NCI-H146 treated with DMSO at 0.1 percent for 48 hours (cell line): ENCODE data around the gene THAP11.

Source experiments
- DNase-seq: peaks from one replicate; lab custom pipeline; 2025; ENCODE audit not compliant: unreplicated experiment; lab: John Stamatoyannopoulos, UW

Gene THAP11

DNA sequence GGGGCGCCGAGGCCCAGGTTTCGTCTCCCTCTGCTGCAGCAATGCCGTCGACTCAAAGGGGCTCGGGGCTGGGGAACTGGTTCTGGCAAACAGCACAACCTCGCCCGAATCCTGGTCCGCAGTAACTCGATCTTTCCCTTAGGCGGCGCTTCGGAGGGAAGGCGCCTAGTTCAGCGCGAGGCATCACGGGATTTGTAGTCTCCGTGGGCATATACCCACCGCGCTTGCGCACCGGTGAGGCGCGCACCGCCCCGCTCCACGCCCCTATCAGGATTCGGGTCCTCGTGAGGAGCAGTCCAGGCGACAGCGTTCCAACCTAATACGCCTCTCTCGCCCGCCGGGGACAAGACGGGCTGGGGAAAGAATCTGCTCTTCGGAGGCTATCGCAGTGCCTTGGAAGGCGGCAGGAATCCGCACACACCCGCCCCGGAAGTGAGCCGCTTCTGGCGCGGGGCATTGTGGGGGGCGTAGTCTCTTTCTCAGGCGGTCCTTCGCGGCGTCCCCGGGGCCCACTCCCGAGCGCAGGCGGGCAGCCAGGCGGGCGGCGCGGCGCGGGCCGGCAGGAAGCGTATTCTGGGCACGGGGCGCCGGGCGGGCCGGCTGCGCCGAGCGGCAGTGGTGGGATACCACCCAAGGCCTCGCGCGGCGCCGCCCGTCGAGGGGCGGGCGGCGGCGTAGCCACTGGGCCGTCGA, at the start of gene THAP11:
Gene THAP11, plus strand, starts transcription at position 505 of the 693 bp plus-strand sequence. CDS start 235 bp downstream, outside the sequence.
- DNase-seq, result peak; percentile 81

DNA sequence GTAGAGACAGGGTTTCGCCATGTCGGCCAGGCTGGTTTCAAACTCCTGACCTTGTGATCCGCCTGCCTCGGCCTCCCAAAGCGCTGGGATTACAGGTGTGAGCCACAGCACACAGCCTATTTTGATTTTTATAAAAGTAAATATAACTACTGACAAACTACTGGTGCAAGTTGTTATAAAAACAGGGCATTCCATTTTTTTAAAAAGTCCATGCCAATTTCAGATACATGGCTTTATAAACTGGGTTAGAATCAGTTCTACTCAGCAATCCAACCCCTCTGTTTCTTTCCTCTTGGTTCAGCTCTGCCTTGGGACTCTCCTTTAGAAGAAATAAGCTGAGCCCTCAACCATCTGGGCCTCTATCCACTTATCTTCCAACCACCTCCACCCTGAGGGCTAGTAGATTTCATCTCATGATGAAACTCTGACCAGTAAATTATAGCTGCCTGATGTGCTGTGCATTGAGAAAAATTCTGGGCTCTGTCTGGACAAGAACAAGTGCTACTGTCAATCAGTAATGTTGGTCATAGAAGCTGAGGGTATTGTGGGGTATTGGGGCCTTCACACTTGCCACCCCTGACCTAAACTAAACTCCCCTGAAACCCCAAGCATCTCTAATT, 45.9 kb upstream of the THAP11 start:
- DNase-seq, result no peak

DNA sequence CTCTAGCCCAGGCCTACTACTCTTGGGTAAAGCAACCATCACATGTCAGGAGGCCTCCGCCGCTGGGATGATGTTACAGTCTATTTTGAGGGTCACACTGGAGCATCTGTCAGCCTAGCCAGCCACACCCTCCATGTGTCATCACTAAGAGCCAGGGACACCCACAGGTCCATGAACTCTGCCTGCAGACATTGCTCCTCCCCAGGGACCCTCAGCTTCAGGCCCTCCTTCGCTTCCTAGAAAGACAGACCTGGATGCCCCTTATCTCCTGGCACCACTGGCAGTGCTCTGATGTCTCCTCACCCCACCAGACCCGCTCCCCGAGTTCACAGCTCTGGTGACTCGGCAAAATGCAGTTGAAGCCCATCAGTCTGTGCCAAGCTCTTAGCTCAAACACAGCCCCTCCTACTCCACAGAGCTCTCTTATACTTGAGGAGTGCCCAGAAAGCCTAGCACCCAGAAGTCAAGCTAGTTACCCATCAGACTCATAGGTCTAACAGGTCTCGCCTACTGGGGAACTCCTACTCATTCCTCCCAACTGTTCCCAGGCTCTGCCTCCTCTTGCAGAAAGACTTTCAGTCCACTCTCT, 41.7 kb upstream of the THAP11 start:
- DNase-seq, result no peak

DNA sequence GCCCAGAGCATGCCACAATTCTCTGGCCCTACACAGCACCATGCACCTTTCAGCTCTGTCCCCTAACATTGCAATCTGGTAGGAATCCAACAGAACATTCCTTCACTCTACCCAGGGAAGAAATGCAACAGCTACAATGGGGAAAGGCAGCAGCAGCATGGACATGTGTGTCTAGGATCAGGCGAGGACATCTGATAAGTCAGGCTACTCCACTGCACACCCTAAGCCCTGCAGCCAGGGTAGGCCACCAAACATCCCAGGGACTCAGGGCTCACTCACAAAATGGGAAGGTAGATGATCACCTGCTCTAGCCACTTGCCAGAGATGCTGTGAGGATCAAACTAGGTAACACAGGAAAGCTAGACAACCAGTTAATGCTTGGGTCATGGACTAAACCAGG, 40.9 kb upstream of the THAP11 start:
- no peak for DNase-seq

DNA sequence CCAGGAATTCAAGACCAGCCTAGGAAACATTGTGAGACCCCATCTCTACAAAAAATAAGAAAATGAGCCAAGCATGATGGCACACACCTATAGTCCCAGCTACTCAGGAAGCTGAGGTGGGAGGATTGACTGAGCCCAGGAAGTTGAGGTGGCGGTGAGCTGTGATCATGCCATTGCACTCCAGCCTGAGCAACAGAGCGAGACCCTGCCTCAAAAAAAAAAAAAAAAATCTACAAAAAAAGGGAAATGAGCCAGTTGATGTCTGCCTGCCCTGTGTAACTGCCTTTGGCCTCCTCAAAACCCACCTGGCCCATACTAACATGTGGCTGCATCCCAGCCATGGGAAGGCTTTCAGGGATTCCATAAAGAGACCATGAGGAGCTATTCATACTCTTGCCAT, 40.2 kb upstream of the THAP11 start:
- DNase-seq, result no peak

GRCh38 chr16:67803894-67804293, 38.2 kb upstream of the THAP11 start:
- no peak for DNase-seq

GRCh38 chr16:67804853-67805542, 37.1 kb upstream of the THAP11 start:
- no peak for DNase-seq

DNA sequence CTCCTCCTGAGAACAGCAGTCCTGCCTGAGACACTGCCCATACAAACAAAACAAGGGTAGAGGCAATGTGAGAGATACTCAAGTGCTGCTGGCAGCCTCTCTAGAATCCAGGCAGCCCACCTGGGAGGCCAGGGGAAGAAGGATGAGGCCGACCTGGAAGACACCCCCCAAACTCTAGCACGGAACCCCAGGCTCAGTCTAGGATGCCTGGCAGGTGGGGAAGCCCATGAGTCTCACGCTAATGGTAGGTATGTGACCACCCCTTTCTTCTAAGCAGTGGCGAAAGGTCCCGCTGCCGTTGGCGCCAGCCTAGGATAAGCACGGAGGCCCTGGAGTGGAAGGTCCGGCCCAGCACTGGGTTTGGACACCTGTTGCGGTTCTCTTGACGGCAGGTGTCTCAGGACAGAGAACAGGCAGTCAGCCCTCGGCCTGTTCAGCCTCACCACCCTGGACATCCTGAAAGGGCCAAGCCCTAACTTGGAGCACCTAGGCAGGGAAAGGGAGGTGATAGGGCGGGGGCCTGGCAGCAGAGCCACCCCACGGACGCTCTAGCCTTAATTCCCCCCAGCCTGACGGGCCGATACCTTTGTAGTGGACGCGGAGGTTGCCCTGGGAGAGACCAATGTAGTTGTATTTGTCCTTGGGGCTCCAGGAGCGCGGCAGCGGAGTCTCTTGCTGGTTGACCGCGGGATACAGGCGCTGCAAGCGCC, 36.2 kb upstream of the THAP11 start:
- DNase-seq, result no peak

DNA sequence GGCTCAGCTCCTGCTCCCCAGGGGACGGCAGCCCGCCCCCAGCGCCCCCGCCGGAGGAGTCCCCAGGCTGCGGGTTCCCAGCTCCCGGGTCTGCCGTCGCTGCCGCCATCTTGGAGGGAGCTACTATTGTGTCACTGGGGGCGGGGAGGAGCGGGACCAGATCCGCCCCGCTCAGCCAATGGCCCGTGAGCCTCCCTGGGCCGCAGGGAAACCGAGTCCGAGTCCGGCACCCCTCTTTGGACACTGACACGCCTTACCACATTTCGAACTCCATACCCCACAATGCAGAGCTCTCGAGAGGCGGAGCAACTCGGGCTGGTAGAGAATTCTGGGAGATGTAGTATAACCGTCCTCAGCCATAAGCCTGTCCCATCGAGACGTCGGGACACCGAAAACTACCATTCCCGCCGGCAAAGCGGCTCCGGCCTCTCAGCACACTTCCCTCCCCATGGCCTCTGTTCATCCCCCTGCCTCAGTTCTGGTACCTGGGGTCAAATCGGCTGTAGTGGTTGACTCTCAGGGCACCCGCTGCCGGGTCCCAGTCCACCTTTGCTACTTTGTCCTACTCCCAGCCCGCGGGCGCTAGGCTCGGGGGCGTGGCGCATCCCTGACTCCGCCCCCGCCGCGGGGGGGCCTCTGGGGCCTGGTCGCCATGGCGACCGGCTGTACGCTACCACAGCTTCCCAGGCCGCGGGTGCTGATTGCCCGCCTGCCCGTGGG, 35.5 kb upstream of the THAP11 start, which contains the start of the genes RANBP10 and TSNAXIP1:
Gene RANBP10, minus strand, starts transcription at position 133 of the 720 bp plus-strand sequence. Its CDS starts 24 bp downstream, at position 109.
Gene TSNAXIP1, plus strand, starts transcription at position 462 of the 720 bp plus-strand sequence. CDS start 261 bp downstream, outside the sequence.
- DNase-seq, result peak; percentile 96

DNA sequence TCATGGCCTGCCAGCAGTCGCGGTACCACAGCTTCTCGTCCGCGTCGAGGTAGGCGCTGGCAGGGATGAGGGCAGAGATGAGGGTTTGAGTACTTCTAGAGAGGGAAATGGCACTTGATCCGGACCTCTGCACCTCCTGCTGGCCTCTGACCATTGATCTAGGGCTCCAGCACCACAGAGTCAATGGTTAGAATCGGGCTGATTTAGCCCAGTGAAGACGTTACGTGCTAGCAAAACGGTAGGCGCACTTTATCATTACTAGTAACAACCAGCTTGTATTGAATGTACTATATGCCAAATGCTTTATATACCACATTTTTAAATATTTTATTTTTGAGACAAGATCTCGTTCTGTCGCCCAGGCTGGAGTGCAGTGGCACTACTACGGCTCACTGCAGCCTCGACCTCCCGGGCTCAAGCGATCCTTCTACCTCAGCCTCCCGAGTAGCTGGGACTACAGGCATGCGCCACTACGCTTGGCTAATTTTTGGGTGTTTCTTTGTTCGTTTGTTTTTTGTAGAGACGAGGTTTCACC, 34.9 kb upstream of the THAP11 start:
- DNase-seq, result no peak

- DNase-seq, result no peak
Observed at GRCh38 chr16:67811899-67812298, 30.2 kb upstream of the THAP11 start.

DNA sequence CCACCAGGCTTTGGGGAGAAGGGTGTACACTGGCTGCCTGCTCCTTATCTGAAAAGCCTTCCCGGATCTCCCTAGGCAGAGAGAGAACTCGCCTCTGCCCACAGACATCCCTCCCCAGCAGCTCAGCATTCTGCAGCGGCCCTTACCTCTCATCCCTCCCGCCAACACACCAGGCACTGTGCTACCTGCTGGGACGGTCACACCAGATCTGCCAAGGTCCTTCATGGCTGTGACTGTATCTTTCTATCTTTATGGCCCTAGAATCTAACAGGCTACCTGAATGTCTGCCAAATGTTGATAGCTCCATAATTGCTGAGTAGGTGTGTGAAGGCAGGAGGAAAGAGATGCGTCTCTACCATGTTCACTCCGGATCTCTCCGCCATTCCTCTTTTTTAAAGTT, 27.6 kb upstream of the THAP11 start:
- DNase-seq, result no peak

GRCh38 chr16:67820608-67821259, 21.4 kb upstream of the THAP11 start:
- DNase-seq, result no peak

- no peak for DNase-seq
Observed at GRCh38 chr16:67822511-67822910, 19.6 kb upstream of the THAP11 start.

- no peak for DNase-seq
Observed at GRCh38 chr16:67825119-67825518, 17.0 kb upstream of the THAP11 start.

- DNase-seq, result no peak
Observed at GRCh38 chr16:67825906-67826305, 16.2 kb upstream of the THAP11 start.

DNA sequence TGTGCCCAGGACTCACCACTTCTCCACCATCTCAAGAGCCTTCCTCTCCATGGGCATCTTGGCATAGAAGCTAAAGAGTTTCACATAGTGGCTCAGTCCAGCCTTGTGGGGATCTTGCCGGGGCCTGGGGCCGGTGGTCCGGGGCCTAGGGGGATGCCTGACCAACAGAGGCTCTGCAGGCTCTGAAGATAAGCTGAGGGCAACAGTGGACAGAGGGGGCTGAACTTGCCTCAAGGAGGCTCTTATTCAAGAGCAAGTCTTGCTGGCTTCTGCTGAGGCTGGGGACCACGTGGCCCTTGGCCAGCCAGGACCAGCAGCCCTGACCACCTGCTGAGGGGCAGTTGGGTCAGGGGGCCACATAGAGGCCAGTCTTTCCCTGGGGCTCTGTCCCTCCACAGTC, 13.5 kb upstream of the THAP11 start:
- no peak for DNase-seq

GRCh38 chr16:67833030-67833414, 9.1 kb upstream of the THAP11 start:
- DNase-seq, result no peak

- peak; percentile 73 for DNase-seq
Observed at GRCh38 chr16:67833415-67834241, 8.5 kb upstream of the THAP11 start.
